Stimulated activated CD4-positive, alpha-beta T cell treated with anti-CD3 and anti-CD28 coated beads, Interleukin-12 subunit alpha, Interleukin-12 subunit beta, amount 100 ng/mL, for 24 hours (primary cell): ENCODE data around the gene TOX3.

Source experiments
- DNase-seq, 2 experiments: peaks; one replicate each; pipeline ENCODE4 v3.0.0-alpha.2; 2020; ENCODE audit warnings: low read depth in 2 of 2

The TOX3 gene

DNA sequence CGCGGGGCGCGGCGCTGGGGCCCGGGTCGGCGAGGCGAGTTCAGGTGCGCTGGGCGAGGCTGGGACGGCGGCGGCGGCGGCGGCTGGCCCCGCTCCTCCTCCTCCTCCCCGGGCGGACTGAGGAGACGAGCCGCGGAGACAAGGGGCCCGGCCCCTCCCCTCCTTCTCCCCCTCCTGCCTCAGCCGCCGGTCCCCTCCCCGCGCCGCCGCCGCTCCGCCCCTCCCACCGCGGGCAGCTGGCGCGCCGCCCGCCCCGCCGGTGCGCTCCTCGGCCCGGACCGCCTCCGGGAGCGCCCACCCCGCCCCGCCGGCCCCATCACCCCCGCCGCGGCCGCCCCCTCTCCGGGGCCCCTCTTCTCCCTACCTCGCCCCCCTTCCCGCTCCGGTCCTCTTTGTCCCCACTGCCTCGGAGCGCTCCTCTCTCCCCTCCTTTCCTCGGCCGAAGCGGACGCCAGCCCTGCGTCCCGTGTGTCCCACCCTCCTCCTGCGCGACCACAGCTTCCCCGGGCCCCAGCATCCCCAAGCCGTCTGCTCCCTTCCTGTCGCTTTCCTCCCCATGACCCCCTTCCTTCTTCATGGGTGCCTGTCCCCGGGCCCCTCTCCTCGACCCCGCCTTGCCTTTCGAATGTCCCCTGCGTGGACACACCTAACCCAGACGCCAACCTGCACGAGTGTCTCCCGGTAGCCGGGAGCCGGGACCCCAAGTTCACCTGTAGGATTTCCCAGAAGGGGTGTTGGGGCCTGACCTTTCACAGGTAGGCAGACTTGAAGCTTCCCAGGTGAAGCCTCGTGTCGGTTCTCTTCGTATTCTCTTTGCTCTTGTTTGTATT lies at the start of gene TOX3:
TOX3 (minus strand) TSS at position 140 of the 830 bp plus-strand sequence. CDS start 420 bp downstream, outside the sequence.
- no peak for DNase-seq

DNA sequence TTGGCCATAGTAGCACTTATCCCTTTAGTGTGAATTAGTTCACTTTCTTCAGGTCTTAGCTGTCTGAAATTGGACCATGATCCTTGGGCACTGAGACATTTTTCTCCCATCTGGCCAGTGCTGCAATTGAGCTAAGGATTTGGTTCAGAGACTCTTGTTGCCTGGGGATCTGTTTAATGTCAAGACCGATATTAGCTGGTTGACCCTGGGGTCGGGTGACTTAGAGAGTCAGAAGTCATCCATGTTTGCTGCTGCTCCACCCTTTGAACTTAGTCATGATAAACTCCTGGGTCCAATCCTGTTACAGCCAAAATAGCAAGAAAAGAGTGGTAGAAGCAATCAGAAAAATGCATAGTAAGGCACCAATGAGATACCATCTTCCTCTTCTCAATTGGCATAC lies 45.8 kb upstream of the TOX3 start:
- no peak for DNase-seq

DNA sequence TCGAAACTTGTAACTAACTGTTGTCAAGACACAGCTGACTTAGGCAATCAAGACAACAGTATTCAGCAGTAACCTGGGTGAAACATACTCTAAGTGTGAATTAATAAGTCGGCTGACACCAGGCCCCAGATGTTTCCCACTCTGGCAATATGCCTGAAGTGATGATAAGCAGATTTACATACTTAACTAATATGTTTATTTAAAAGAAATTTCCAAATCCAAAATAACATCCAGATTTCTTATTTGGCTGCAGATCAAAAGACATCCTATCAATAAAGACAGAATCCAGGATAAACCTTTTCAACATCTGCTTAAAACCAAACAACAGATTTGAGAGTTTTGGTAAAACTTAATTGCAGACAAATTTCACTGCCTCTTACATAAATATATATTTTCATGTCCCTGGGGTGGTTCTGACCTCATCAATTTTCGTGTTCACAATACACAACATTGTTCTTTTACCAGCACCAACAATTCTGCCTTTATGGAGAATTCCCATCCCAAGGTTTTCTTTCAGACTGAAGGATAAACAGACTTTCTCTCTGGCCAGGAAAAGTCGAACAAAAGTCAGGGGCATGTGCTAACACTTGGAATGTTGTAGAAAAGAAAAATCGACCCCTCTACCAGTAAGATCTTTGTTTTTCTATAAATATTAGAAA lies 45.1 kb upstream of the TOX3 start:
- no peak for DNase-seq

DNA sequence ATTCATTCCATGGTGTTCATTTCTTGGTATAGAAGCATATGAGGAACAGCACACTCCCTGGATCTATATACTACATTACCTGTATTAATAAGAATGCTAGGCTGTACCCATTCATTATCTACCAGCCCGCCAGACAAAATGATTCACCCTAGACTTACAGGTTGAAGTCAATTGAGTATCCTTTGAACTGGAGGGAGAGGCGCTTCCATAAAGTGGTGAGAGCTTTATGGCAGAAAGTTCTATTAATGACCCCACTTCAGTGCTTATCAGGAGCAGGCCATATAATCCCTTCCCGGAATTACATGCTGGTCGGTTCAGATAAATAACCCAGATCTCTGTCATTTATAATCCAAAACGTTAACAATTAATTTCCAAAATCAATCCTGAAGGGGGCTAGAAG lies 44.5 kb upstream of the TOX3 start:
- DNase-seq, result no peak

DNA sequence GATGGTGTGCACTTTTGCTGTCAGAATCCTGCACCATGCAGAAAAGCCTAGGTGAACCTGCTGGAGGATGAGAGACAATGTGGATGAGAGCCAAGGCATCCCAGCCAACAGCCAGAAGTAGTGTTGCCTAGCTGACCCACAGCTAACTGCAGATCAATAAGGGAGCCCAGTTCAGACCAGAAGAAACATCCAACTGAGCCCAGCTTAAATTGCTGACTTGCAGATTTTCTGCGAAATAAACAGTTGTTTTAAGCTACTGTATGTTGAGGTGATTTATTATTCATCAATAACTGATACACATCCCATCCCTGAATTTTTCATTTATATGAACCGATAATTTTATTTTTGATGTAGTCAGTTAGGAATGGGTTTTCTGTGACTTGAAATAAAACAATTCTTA lies 39.2 kb upstream of the TOX3 start:
- no peak for DNase-seq

DNA sequence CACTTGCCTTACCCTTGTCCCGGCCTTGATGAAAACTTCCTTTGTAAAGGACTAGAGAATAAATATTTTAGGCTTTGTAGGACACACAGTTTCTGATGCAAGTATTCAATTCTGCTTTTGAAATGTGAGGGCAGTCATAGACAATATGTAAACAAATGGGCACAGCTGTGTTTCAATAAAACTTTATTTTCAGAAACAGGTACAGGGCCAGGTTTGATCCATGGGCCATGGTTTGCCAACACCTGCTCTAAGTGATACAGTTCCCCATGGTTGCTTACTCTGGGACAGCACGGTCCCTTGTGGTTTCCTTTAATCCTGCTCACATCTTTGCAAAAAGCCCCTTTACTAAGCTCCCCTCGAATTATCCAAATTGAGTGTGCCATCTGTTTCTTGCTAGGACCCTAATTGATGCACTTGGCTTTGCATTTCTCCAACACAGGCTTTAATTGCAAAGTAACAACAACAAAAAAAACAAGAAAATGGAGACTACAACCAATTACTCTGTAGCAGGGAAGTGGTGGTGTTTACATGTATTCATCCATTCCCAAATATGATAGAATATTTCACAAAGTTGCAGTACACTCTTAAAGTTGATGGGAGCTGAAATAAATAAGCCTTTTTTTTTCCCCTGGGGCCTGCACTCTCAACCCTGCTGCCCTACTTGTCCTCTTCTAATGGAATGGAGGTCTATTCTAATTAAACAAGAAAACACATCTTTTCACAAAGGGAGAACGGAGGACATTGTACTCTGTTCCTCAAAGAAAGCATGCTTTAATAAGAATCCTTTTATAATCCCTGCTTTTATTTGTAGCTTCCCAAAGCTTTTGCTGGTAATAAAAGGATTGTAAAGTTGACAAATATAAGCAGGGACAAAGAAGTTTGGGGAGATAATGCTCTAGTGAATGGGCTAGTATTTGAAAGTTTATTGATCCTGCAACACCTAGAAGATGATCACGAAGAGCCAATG lies 37.7 kb upstream of the TOX3 start:
- DNase-seq, result no peak

DNA sequence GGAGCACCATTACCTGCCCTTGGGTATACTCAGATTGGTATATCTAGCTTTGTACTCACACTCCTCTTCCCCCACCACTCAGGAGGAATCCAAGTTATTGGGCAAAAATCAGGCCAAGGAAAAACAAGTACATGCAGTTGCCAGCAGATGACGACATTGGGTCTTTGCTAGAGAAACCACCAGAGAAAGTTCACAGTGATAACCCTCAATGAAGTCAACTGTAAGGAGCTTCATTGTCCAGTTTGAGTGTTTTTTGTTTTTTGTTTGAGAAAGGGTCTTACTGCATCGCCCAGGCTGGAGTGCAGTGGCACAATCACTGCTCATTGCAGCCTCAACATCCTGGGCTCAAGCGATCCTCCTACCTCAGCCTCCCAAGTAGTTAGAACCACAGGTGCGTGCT lies 34.6 kb upstream of the TOX3 start:
- no peak for DNase-seq

DNA sequence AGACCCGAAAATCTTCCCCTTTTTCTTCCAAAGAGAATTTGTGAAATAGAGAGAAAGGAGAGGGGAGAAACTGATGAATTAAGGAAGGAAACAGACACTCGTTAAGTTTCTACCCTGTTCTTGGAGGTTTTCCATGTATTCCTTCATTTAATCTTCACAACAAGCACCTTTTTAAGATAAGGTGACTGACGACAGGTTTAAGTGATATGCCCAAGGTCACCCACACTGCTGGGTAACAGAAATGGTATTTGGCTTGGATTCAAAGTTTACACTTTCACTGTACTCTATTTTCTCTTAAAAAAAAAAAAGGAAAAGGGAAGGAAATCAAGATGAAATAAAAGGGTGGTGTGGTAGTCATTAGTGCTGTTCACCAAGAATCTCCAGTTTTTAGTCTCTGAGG lies 33.5 kb upstream of the TOX3 start:
- DNase-seq, result no peak

DNA sequence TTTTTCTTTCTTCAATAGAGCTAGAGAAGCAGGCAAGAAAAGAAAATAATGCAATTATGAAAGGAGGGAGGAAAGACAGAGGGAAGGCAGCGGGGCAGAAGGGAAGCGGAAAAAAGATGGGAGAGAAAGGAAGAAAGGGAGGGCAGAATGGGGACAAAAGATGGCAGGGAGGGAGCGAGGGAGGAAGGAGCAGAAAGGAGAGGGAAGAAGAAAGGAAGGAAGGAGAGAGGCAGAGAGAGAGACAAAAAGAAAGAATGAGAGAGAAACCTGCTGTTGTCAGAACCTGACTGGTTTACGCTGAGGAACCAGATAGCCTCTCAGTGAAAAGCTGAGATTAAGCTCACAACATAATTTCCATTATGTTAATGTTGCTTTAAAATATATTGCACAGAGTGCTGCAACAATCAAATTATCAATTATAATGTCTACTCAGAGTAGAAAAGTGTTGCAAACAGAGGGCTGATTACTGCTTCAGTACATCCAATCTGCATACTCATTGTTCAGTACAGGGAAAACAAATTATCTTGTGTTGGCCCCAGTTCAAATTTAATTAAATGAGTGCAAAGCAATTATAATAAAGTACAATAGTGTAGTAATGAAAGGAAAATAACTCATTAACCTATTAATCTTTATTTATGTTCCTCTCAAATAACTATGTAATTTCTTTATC lies 32.0 kb upstream of the TOX3 start:
- no peak for DNase-seq

DNA sequence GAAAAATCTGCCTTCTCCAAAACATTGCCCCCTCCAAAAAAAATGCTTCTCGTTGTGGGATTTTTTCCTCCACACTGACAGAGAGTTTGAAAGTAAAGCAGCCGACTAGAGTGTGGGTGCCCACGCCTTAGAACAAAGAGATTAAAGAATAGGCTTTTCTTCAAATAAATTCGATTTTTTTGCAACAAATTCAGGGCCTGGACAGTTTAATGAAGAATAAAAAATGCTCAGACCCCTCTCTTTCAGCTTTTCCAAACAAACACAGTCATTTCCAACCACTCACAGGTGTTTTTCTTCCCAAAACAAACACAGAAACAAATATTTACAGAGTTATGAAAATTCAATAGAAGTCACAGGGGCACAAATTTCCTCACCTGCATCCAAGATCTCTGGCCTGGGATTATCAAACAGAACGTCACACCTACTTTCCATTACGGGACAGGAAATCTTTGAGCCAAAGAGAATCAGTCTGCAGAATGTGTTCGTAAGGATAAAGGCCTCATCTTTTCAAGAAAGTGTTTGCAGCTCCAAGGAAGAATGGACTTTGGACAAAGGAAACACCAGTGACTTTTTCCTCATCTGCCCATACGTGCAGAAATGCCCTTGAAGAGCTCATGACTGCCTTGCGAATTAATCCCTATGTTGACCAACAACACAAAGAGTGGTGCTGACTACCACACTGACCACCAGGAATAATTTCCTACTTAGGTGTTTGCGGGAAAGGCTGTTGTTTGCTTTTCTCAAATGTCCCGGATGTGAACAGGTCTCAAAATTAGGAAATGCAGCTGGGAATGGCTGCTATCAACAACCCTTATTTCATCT lies 31.3 kb upstream of the TOX3 start:
- DNase-seq, result no peak

DNA sequence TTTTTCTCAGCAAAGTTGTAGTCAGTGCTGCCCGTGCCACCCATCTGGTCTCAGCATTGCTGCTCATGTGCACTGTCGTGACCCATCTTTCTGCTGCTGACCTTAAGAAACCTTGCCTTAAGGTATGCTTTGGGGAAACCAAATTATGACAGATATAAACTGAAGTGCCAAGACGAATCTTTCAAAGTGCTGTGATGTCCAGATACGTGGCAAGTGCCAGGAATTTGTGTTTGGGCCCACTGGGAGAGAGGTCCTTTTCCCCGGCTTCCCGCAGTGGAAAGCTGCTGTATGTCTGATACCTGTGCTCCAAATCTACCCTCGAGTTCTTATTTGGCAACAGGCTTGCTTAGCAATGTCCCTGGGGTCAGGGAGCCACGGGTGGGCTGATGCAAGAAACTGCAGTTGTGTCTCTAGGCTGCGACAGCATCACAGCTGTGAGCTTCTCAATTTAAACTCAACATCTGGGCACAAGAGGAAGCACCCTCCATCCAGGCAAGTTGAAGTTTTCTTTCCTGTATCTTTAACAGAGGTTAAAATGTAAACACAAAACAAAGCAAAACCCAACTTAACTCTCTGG lies 30.3 kb upstream of the TOX3 start:
- no peak for DNase-seq

DNA sequence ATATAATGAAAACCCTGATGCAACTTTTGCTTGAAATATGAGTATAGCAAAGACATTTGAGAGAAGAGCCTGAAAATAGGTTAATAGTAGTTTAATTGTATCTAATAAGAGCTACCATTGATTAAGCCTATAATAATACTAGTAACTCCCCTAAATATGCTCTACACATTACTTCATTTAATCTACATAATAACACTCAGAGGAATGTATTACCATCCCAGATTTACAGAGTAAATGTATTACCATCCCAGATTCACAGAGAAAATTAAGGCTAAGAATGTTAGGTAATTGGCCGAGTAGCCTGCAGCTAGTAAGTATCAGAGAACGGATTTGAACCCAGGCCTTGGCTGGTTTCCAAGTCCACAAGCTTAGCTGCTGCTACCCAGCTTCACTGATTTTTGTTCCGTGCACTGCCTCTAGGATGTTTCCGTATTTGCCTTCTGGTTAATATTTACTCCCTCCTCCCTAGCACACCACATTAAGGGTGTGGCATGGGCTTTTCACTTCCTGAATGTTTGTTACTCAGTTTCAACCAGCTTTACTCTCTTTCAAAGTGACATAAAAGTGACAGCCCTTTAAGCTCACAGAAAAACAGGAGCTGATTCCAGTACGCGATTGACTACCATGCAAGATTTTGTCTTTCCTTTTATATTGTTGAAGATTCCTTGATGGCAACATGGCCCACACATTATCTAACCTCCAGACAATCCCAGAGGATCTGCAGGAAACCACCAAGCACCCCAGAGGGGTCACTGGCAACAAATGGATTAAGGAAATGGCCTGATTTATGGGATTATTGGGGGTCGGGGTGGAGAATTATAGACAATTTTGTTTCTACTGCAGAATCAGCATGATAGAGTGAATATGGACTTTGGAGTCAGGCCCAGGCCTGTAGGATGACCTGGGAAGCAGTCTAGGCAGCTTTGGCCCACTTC lies 26.7 kb upstream of the TOX3 start:
- DNase-seq, result no peak

DNA sequence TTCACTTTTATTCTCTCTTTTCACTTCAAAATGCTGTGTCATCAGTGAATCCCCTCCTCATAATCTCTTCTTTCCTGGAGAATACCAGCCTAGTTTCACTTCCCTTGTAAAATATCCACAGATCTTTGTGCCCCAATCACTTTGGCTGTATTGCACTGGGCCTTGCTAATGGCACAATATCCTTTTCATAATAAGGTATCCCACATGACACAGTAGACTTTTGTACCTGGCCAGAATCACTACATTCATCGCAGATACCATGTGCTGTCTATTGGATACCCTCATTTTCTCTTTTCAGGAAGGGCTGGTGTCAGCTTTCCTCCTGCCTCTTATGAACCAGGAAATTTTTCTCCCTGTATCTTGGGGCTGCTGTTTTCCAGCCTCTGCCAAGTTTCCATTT lies 25.7 kb upstream of the TOX3 start:
- no peak for DNase-seq

DNA sequence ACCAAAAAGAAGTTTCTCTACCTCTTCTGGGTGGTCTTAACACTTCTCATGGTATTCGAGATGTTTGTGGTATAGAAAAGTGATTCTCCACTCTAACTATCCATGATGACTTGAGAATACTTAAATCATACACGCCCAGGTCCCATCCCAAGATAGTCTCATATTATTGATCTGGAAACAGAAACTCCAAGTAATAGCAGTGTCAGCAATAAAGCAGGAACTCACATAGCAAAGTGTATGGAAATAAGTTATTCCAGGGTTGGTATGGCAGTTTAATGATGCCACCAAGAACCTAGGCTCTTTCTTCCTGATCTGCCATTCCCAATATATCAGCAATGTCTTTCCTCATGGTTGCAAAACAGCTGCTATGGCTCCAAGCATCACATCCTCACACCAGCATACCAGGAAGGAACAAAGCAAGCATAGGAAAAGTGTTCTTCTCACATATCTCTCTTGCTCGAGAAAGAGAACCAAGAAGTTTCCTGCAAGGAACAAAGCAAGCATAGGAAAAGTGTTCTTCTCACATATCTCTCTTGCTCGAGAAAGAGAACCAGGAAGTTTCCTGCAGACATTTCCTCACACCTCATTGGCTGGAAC lies 23.6 kb upstream of the TOX3 start:
- no peak for DNase-seq

DNA sequence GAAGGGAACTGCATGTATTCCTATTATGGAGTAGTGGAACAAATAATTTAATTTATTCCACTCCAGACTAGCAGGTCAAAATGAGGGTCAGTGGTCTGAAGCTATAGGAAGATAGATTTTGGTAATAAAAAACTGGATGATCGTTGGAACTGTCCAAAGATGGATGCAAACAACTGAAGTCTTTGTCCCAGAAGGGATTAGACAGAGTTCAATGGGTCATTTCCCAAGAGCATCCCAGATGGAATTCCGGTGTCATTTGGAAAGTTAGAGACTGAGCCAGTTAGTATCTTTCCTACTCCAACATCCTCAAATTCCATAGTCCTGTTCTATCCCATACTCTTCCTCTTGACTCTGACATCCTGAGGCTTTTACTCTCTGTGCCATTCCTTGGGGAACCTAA lies 22.8 kb upstream of the TOX3 start:
- DNase-seq, result no peak

DNA sequence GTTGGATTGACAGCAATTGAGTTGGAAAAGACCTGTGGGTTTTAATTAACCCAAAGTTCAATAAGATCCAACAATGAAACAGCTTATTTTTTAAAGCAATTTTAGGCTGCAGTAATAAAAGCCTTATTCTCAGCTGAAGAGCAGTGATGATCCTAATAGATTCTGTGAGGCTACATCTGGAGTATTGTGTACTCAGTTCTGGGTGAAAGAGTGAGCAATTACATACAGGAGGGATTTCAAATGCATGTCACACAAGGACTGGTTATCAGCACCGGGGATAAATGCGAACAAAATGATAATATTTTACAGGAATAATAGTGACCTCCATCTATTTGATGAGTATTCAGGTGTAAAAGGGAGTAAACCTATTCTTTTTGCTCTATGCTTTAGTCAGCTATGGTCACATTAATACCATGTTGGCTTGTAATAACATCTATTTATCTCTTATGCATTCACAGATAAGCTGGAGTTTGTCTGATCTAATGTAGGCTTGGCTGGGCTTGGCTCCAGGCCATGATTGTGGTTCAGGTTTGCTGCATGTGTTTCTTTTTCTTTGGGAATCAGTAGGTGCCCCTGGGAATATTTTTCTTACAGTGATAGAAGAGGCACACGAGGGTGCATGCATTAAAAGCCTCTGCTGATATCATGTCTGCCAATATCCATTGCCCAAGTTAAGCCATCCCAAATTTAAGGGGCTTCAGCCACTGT lies 22.2 kb upstream of the TOX3 start:
- no peak for DNase-seq

DNA sequence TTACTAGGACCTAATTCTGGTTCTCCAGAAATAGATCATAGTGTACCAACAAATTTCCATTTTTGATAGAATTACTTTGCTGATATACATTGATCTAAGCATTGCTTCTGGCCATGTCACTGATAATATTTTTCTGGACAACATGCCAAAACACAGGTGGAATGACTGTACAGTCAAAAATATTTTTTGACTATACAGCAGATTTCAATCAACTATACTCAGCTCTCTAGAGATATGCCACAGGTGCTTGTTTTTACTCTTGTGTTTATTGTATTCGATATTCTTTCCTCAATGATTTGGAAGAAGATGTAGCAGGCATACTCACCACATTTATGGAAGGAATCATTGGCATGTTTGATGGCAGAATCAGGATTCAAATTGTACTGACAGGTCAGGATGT lies 21.6 kb upstream of the TOX3 start:
- DNase-seq, result no peak

DNA sequence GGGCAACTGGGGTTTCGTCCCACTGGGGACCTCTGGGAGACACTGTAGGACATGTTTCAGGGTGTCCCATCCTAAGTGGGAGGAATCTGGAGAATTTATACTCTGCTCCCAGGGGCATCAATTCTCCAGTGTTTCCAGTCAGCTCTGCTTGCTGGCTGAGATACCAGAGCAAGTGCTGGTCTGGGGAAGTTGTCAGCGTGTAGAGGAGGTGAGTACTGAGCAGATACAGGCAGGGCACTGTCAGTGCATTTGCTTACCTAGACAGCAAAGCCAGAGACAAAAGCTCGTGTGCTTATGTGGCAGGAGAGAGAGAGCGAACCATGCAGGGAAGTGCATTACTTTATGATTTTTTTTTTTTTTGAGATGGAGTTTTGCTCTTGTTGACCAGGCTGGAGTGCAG lies 20.2 kb upstream of the TOX3 start:
- no peak for DNase-seq
